Hindlimb muscle (tissue), 1 donor: ENCODE measurements around the gene PDZD2. TPM values are rescaled to one million over a fixed set of nuclear protein-coding genes. Genes with fewer than 3 reads are reported as not detected.

Source experiments
- DNase-seq: peaks from one replicate; pipeline ENCODE4 v3.0.0-alpha.2; 2013
- polyA plus RNA-seq: library from polyadenylated mRNA; unstranded; fragments of 120-200 nt; gene quantifications from one replicate; pipeline ENCODE4 v1.2.1, GENCODE V29; 2013; ENCODE audit not compliant: insufficient read length

PDZD2 gene
- polyA plus RNA-seq, 1 donor = 6.1 TPM

- no peak for DNase-seq
Measured at GRCh38 chr5:31884896-31885295, 246.0 kb downstream of the PDZD2 start.

GRCh38 chr5:31886206-31886605 lies 247.3 kb downstream of the PDZD2 start:
- DNase-seq = no peak

- no peak for DNase-seq
Measured at GRCh38 chr5:31887556-31887955, 248.6 kb downstream of the PDZD2 start.

GRCh38 chr5:31888564-31888963 lies 249.6 kb downstream of the PDZD2 start:
- no peak for DNase-seq

- DNase-seq = no peak
Measured at GRCh38 chr5:31889001-31889561, 250.2 kb downstream of the PDZD2 start.

- no peak for DNase-seq
Measured at GRCh38 chr5:31890046-31890445, 251.1 kb downstream of the PDZD2 start.

GRCh38 chr5:31894141-31894540 lies 255.2 kb downstream of the PDZD2 start:
- DNase-seq = peak; percentile 31

- no peak for DNase-seq
Measured at GRCh38 chr5:31895199-31895820, 256.4 kb downstream of the PDZD2 start.

GRCh38 chr5:31898036-31898632 lies 259.2 kb downstream of the PDZD2 start:
- no peak for DNase-seq

- DNase-seq = no peak
Measured at GRCh38 chr5:31900296-31900865, 261.4 kb downstream of the PDZD2 start.

- DNase-seq = no peak
Measured at GRCh38 chr5:31901807-31902530, 263.0 kb downstream of the PDZD2 start.

GRCh38 chr5:31908396-31908795 lies 269.5 kb downstream of the PDZD2 start:
- DNase-seq = no peak

GRCh38 chr5:31909073-31909472 lies 270.1 kb downstream of the PDZD2 start:
- no peak for DNase-seq

GRCh38 chr5:31911291-31912265 lies 272.6 kb downstream of the PDZD2 start:
- DNase-seq = no peak

- DNase-seq = no peak
Measured at GRCh38 chr5:31913808-31914207, 274.9 kb downstream of the PDZD2 start.

- no peak for DNase-seq
Measured at GRCh38 chr5:31916327-31916726, 277.4 kb downstream of the PDZD2 start.

- no peak for DNase-seq
Measured at GRCh38 chr5:31918739-31919138, 279.8 kb downstream of the PDZD2 start.

GRCh38 chr5:31921852-31922305 lies 282.9 kb downstream of the PDZD2 start:
- no peak for DNase-seq

GRCh38 chr5:31924005-31924404 lies 285.1 kb downstream of the PDZD2 start:
- no peak for DNase-seq

- DNase-seq = no peak
Measured at GRCh38 chr5:31931874-31932273, 292.9 kb downstream of the PDZD2 start.

GRCh38 chr5:31934156-31934555 lies 295.2 kb downstream of the PDZD2 start:
- no peak for DNase-seq
